ENCODE data around the gene SHROOM3. TPM values are rescaled to one million over a fixed set of nuclear protein-coding genes. Genes with fewer than 3 reads are reported as not detected.
A peak's percentile ranks its signal among the peaks of the same experiment; 100 is the strongest.

The SHROOM3 gene
- total and polyA plus RNA-seq, 8 donors: 6.1 to 212 (median 77.6) TPM

DNA sequence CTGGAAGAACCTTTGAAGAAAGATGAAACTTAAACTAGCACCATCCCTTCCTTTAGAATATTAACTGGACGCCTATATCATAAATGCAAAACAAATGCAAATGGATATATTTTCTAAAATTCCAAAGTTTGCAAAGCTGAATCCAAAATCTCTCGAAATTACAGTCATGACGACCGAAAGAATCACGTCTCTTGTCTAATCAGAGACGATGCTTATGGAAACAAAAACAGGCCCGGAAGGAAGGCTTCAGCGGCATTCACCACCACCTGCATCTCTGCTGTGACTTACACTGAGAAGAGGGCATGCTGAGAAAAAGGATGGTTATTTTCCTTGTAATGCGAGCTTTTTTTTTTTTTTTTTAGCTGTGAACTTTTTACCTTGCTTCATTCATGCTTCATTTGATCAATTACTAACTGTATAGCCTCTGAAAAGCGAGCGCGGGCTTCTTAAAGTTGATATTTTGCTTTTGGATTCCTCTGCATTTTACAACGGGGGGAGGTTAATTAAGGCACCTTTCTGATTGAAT, 253.7 kb downstream of the SHROOM3 start:
- DNase-seq: peak in 1 of 2 donors; percentile 58
- H3K9me3 ChIP-seq: no peaks in the 10 kb centered on the region
- WGBS, 5 donors: 15 to 33% (median 23%) methylated on average over 13 of the region's 13 CpGs
- TF ChIP-seq POLR2A (IDR thresholded peaks at IDR 0.05) (no peak), POLR2AphosphoS5 (IDR thresholded peaks at IDR 0.05) (peak in 2 of 3 donors; percentile 23 to 41), EP300 (IDR thresholded peaks at IDR 0.05) (no peak)
- TF ChIP-seq, protein P1, sequence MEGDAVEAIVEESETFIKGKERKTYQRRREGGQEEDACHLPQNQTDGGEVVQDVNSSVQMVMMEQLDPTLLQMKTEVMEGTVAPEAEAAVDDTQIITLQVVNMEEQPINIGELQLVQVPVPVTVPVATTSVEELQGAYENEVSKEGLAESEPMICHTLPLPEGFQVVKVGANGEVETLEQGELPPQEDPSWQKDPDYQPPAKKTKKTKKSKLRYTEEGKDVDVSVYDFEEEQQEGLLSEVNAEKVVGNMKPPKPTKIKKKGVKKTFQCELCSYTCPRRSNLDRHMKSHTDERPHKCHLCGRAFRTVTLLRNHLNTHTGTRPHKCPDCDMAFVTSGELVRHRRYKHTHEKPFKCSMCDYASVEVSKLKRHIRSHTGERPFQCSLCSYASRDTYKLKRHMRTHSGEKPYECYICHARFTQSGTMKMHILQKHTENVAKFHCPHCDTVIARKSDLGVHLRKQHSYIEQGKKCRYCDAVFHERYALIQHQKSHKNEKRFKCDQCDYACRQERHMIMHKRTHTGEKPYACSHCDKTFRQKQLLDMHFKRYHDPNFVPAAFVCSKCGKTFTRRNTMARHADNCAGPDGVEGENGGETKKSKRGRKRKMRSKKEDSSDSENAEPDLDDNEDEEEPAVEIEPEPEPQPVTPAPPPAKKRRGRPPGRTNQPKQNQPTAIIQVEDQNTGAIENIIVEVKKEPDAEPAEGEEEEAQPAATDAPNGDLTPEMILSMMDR (IDR thresholded peaks at IDR 0.05): no peak
- intact Hi-C loops (cut with DNase I; ENCODE audit: low total_unique reads): no loop called here
- H3K27ac ChIP-seq: peak overlapping the region; percentile 91 to 95 (median 93)
- peaks cover 11 to 68% (median 30%) of the 10 kb centered on the region in 4 donors for H3K4me1 ChIP-seq
- H3K4me3 ChIP-seq: peak overlapping the region; percentile 54 to 64 (median 56)
- H3K36me3 ChIP-seq: no peaks in the 10 kb centered on the region
- peaks cover 0 to 38% (median 0%) of the 10 kb centered on the region in 3 donors for H3K27me3 ChIP-seq

DNA sequence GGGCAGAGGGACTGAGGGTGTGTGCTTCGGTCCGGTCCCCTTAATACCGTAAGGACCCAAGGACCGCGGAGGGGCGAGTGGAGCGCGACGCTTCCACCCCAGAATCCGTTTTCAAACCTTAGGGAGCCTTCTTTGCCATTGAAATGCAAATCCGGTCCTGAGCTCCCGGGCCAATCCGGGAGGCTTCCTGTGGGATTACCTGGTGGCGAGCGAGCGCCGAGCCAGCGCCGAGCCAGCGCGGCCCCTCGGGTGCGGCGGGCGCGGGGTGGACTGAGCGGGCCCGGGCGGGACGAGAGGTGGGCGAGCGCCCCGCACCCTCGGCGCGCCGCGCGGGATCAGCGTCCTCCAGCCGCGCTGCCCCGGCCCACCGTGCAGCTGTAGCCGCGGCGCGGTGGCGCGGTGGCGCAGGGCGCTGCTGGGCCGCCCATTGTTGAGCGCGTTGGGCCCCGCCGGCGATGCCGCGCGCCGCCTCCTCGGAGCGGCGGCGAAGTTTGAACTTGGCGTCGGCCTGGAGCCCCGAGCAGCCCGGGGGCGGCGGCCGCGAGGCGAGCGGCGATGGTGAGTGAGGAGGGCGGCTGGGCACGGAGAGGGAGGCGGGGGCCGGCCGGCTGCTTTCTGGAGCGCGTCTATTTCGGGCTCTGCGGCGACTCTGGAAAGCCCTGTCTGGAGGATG, 254.3 kb downstream of the SHROOM3 start:
- peaks cover 0 to 38% (median 0%) of the 10 kb centered on the region in 3 donors for H3K27me3 ChIP-seq
- peaks cover 11 to 68% (median 33%) of the 10 kb centered on the region in 4 donors for H3K4me1 ChIP-seq
- peak overlapping the region; percentile 54 to 64 (median 56) for H3K4me3 ChIP-seq
- DNase-seq: peak; percentile 68 to 81
- H3K9me3 ChIP-seq: no peaks in the 10 kb centered on the region
- TF ChIP-seq EP300 (IDR thresholded peaks at IDR 0.05) (no peak), POLR2A (IDR thresholded peaks at IDR 0.05) (peak in 1 of 4 donors; percentile 15), POLR2AphosphoS5 (IDR thresholded peaks at IDR 0.05) (peak in 2 of 3 donors; percentile 33 to 69)
- TF ChIP-seq, protein P1 (IDR thresholded peaks at IDR 0.05): no peak
- 1 to 2% (median 1%) methylated on average over 36 to 87 of the region's 87 CpGs for WGBS, 5 donors
- intact Hi-C loops (cut with DNase I; ENCODE audit: low total_unique reads): no loop called here
- H3K36me3 ChIP-seq: no peaks in the 10 kb centered on the region
- peak overlapping the region; percentile 91 to 95 (median 93) for H3K27ac ChIP-seq

DNA sequence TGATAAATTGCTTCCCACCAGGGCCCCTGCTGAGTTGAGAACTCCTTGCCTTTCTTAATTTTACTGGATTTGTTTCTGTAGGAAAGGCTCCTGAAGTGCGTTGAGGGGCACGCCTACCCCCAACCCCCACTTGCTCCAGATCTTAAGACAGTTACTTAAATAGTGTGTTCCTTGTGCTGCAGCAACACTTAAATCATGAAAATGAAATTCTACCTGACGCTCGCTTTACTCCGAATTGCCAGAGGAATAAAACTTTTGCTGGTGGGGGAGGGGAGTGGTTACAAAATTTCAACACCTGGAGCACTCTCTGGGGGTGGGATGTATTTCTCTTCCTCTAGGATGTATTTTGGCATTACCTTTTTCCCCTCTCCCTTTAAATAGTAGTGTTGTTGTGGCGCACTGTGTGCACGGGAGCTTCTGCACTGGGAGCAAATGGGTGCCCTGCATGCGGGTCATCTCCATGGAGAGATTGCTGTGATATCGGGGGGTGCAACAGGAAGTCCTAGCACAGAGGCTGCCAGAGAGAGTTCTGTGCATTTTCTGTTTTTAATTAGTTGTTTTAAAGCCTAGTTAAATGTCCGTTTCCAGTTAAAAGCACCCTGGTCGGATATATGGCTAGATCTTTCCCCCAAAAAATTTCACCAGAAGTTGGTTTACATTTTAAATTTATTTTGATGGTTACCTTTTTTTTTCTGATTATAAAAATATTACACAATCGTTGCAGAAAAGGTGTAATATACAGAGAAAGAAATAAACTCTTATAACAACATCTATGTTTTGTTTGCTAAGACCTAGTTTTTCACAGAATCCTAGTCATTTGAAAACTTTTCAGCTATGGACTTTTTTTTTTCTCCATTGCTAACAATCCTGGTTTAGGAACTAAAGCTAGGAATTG, 255.2 kb downstream of the SHROOM3 start:
- Histone ChIP-seq H3K9me3 (no peaks in the 10 kb centered on the region), H3K4me1 (peaks cover 11 to 75% (median 38%) of the 10 kb centered on the region in 4 donors), H3K27ac (peak overlapping the region; percentile 91 to 95 (median 93)), H3K4me3 (peak overlapping the region; percentile 54 to 64 (median 56)), H3K36me3 (no peaks in the 10 kb centered on the region), H3K27me3 (peaks cover 0 to 38% (median 0%) of the 10 kb centered on the region in 3 donors)
- TF ChIP-seq, protein P1 (IDR thresholded peaks at IDR 0.05): no peak
- no peak for TF ChIP-seq EP300 (IDR thresholded peaks at IDR 0.05)
- TF ChIP-seq POLR2A (IDR thresholded peaks at IDR 0.05): peak in 1 of 4 donors; percentile 22
- TF ChIP-seq POLR2AphosphoS5 (IDR thresholded peaks at IDR 0.05): peak in 2 of 3 donors; percentile 56 to 63
- WGBS, 5 donors: 4 to 12% (median 8%) methylated on average over 12 of the region's 12 CpGs
- peak; percentile 63 to 82 for DNase-seq
- intact Hi-C loops (cut with DNase I; ENCODE audit: low total_unique reads): no loop called here

DNA sequence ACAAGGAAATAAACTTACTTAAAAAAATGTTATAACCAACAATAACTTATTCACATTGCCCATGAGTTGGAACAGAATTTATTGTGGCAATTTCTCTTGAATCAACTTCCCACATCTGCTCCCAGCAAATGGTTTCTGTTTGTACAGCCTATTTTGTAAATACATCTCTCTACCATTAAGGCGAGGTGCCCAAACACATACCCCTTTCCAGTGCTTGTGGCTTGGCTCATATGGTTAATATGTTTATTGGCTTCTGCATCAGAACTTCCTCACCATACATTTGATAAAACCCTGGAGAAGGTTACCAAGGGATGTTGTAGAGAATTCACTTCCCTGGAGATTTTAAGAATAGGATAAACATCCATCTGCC, 255.9 kb downstream of the SHROOM3 start:
- DNase-seq: peak in 1 of 2 donors; percentile 50
- no peak for TF ChIP-seq EP300 (IDR thresholded peaks at IDR 0.05)
- TF ChIP-seq POLR2AphosphoS5 (IDR thresholded peaks at IDR 0.05): peak in 2 of 3 donors; percentile 14 to 28
- no peaks in the 10 kb centered on the region for H3K36me3 ChIP-seq
- peak overlapping the region; percentile 69 to 95 (median 92) for H3K27ac ChIP-seq
- intact Hi-C loops (cut with DNase I; ENCODE audit: low total_unique reads): no loop called here
- H3K27me3 ChIP-seq: peaks cover 0 to 38% (median 0%) of the 10 kb centered on the region in 3 donors
- H3K9me3 ChIP-seq: no peaks in the 10 kb centered on the region
- WGBS, 5 donors: 17 to 38% (median 26%) methylated on average over 1 of the region's 1 CpG
- peaks cover 15 to 82% (median 40%) of the 10 kb centered on the region in 4 donors for H3K4me1 ChIP-seq
- peak overlapping the region; percentile 54 to 64 (median 56) for H3K4me3 ChIP-seq

Measured in stomach (tissue), 9 donors.